Suprapubic skin (tissue), 4 donors: Measurements from ENCODE around the gene ZBTB47. TPM values are rescaled to one million over a fixed set of nuclear protein-coding genes. Genes with fewer than 3 reads are reported as not detected.

Source experiments
- DNase-seq, 2 donors: peaks; one replicate each; pipeline ENCODE4 v3.0.0-alpha.2; 2019; ENCODE audit warnings: low spot score in 2 of 2
- H3K27ac ChIP-seq: fragments of 200-600 bp; sonication (generic); one replicate; pipeline ENCODE4 v1.5.1; 2019
- H3K27me3 ChIP-seq: fragments of 200-600 bp; sonication (generic); one replicate; pipeline ENCODE4 v1.5.1; 2019
- H3K36me3 ChIP-seq: fragments of 200-600 bp; sonication (generic); one replicate; pipeline ENCODE4 v1.5.1; 2019
- H3K4me1 ChIP-seq: fragments of 200-600 bp; sonication (generic); one replicate; pipeline ENCODE4 v1.5.1; 2019
- H3K4me3 ChIP-seq: fragments of 200-600 bp; sonication (generic); one replicate; pipeline ENCODE4 v1.5.1; 2019; ENCODE audit warnings: mild to moderate bottlenecking
- H3K9me3 ChIP-seq: fragments of 200-600 bp; sonication (generic); one replicate; pipeline ENCODE4 v1.5.1; 2019
- CTCF ChIP-seq, 2 donors: fragments of 200-600 bp in 1 of 2; fragments of 450-650 bp in 1 of 2; sonication (generic) in 1 of 2; IDR thresholded peaks; one replicate each; pipeline ENCODE4 v1.5.1; 2016 to 2019; ENCODE audit warnings: antibody characterized with exemption in 2 of 2, mild to moderate bottlenecking in 1 of 2, moderate library complexity in 1 of 2
- EP300 ChIP-seq: sonication (generic); formaldehyde crosslinking; IDR thresholded peaks from one replicate; pipeline ENCODE4 v1.6.1; 2017; ENCODE audit warnings: antibody characterized with exemption
- POLR2A ChIP-seq, 2 donors: fragments of 450-650 bp; IDR thresholded peaks; one replicate each; pipeline ENCODE4 v1.6.1; 2017; ENCODE audit warnings: antibody characterized with exemption in 2 of 2, mild to moderate bottlenecking in 2 of 2, moderate library complexity in 2 of 2
- POLR2AphosphoS5 ChIP-seq, 3 donors: sonication (generic); formaldehyde crosslinking; IDR thresholded peaks; one replicate each; pipeline ENCODE4 v1.6.1; 2017; ENCODE audit warnings: antibody characterized with exemption in 3 of 3
- WGBS: methylation state at CpG from one replicate; pipeline ENCODE4 v1.1.5; 2018; 5-methylcytosine and 5-hydroxymethylcytosine counted together
- total RNA-seq, 4 donors: library from RNA; depleted of rRNA; stranded (reverse); fragments of >200 nt; gene quantifications; one replicate each; pipeline ENCODE4 v1.1.0, GENCODE V29; 2016

ZBTB47 gene
- total RNA-seq, 4 donors from 2014 or later, result 17.9 to 36.1 (median 20.7) TPM

GRCh38 chr3:42667096-42667522 lies 13.6 kb downstream of the ZBTB47 start:
- WGBS, result 69% methylated on average over 7 of the region's 7 CpGs
- Histone ChIP-seq H3K27me3 (no peaks in the 10 kb centered on the region), H3K36me3 (no peaks in the 10 kb centered on the region), H3K4me3 (no peak overlapping the region), H3K4me1 (peaks cover 23% of the 10 kb centered on the region), H3K27ac (no peak overlapping the region), H3K9me3 (no peaks in the 10 kb centered on the region)
- TF ChIP-seq CTCF (IDR thresholded peaks at IDR 0.05), result no peak
- TF ChIP-seq EP300, result no peak
- TF ChIP-seq POLR2AphosphoS5 (IDR thresholded peaks at IDR 0.05), result no peak
- TF ChIP-seq POLR2A (IDR thresholded peaks at IDR 0.05), result no peak
- peak in 1 of 2 donors; percentile 56 for DNase-seq

- no peak overlapping the region for H3K4me3 ChIP-seq
- no peak for TF ChIP-seq EP300
- TF ChIP-seq CTCF (IDR thresholded peaks at IDR 0.05), result no peak
- no peak for TF ChIP-seq POLR2AphosphoS5 (IDR thresholded peaks at IDR 0.05)
- peak in 1 of 2 donors; percentile 63 for DNase-seq
- 65% methylated on average over 8 of the region's 8 CpGs for WGBS
- peaks cover 23% of the 10 kb centered on the region for H3K4me1 ChIP-seq
- H3K36me3 ChIP-seq, result no peaks in the 10 kb centered on the region
- H3K9me3 ChIP-seq, result no peaks in the 10 kb centered on the region
- H3K27me3 ChIP-seq, result no peaks in the 10 kb centered on the region
- H3K27ac ChIP-seq, result no peak overlapping the region
Measured at GRCh38 chr3:42667523-42668412, 14.3 kb downstream of the ZBTB47 start.

- no peak for TF ChIP-seq EP300
- TF ChIP-seq POLR2A (IDR thresholded peaks at IDR 0.05), result no peak
- TF ChIP-seq POLR2AphosphoS5 (IDR thresholded peaks at IDR 0.05), result no peak
- no peak for TF ChIP-seq CTCF (IDR thresholded peaks at IDR 0.05)
- 81% methylated on average over 2 of the region's 2 CpGs for WGBS
- no peak for DNase-seq
- Histone ChIP-seq H3K27me3 (no peaks in the 10 kb centered on the region), H3K36me3 (no peaks in the 10 kb centered on the region), H3K4me1 (peaks cover 23% of the 10 kb centered on the region), H3K27ac (no peak overlapping the region), H3K9me3 (no peaks in the 10 kb centered on the region), H3K4me3 (no peak overlapping the region)
Measured at GRCh38 chr3:42668413-42668760, 14.9 kb downstream of the ZBTB47 start.

GRCh38 chr3:42668793-42669217 lies 15.3 kb downstream of the ZBTB47 start:
- H3K36me3 ChIP-seq, result no peaks in the 10 kb centered on the region
- no peak for DNase-seq
- no peaks in the 10 kb centered on the region for H3K9me3 ChIP-seq
- 38% methylated on average over 4 of the region's 4 CpGs for WGBS
- peaks cover 23% of the 10 kb centered on the region for H3K4me1 ChIP-seq
- H3K27ac ChIP-seq, result no peak overlapping the region
- H3K4me3 ChIP-seq, result no peak overlapping the region
- TF ChIP-seq POLR2A (IDR thresholded peaks at IDR 0.05), result no peak
- TF ChIP-seq POLR2AphosphoS5 (IDR thresholded peaks at IDR 0.05), result no peak
- no peak for TF ChIP-seq EP300
- no peak for TF ChIP-seq CTCF (IDR thresholded peaks at IDR 0.05)
- no peaks in the 10 kb centered on the region for H3K27me3 ChIP-seq

GRCh38 chr3:42670051-42670576 lies 16.6 kb downstream of the ZBTB47 start:
- Histone ChIP-seq H3K36me3 (no peaks in the 10 kb centered on the region), H3K9me3 (no peaks in the 10 kb centered on the region), H3K4me3 (no peak overlapping the region), H3K27me3 (no peaks in the 10 kb centered on the region), H3K27ac (no peak overlapping the region), H3K4me1 (peaks cover 23% of the 10 kb centered on the region)
- TF ChIP-seq POLR2AphosphoS5 (IDR thresholded peaks at IDR 0.05) (no peak), POLR2A (IDR thresholded peaks at IDR 0.05) (no peak), CTCF (IDR thresholded peaks at IDR 0.05) (no peak), EP300 (no peak)
- 55% methylated on average over 5 of the region's 7 CpGs for WGBS
- DNase-seq, result peak in 1 of 2 donors; percentile 19
